Ishikawa (cell line): ENCODE data around the gene WDR72.

Experiments
- CEBPB ChIP-seq: IDR thresholded peaks from 2 replicates; pipeline ENCODE4 v1.6.1; 2012
- CREB1 ChIP-seq: IDR thresholded peaks from 2 replicates; pipeline ENCODE4 v1.6.1; 2012; ENCODE audit warnings: low read depth
- EGR1 ChIP-seq: IDR thresholded peaks from 2 replicates; pipeline ENCODE4 v1.6.1; 2012
- EP300 ChIP-seq: IDR thresholded peaks from 2 replicates; pipeline ENCODE4 v1.6.1; 2012; ENCODE audit warnings: borderline replicate concordance
- FOXM1 ChIP-seq: IDR thresholded peaks from 2 replicates; pipeline ENCODE4 v1.6.1; 2012; ENCODE audit warnings: low read depth, borderline replicate concordance
- MAX ChIP-seq: IDR thresholded peaks from 2 replicates; pipeline ENCODE4 v1.6.1; 2012
- NFIC ChIP-seq: IDR thresholded peaks from 2 replicates; pipeline ENCODE4 v1.6.1; 2012
- RAD21 ChIP-seq: IDR thresholded peaks from 2 replicates; pipeline ENCODE4 v1.6.1; 2012; ENCODE audit warnings: low read depth
- REST ChIP-seq: IDR thresholded peaks from 2 replicates; pipeline ENCODE4 v1.6.1; 2012; ENCODE audit warnings: low read depth, mild to moderate bottlenecking
- TAF1 ChIP-seq: IDR thresholded peaks from 2 replicates; pipeline ENCODE4 v1.6.1; 2012; ENCODE audit warnings: low read depth, mild to moderate bottlenecking
- TCF12 ChIP-seq: IDR thresholded peaks from 2 replicates; pipeline ENCODE4 v1.6.1; 2012; ENCODE audit warnings: low read depth
- TEAD4 ChIP-seq: IDR thresholded peaks from 2 replicates; pipeline ENCODE4 v1.6.1; 2012
- USF1 ChIP-seq: IDR thresholded peaks from 2 replicates; pipeline ENCODE4 v1.6.1; 2012
- YY1 ChIP-seq: IDR thresholded peaks from 2 replicates; pipeline ENCODE4 v1.6.1; 2012; ENCODE audit warnings: low read depth
- ZBTB7A ChIP-seq: IDR thresholded peaks from 2 replicates; pipeline ENCODE4 v1.6.1; 2012; ENCODE audit warnings: low read depth

WDR72 gene

GRCh38 chr15:53759411-53759931 lies at the start of gene WDR72:
Gene WDR72 (minus strand): TSS chr15:53759663. CDS start chr15:53733149, 26,514 bp downstream.
- TF ChIP-seq CEBPB (no peak), TEAD4 (no peak), TCF12 (no peak), USF1 (no peak), FOXM1 (no peak), YY1 (no peak), ZBTB7A (no peak)

DNA sequence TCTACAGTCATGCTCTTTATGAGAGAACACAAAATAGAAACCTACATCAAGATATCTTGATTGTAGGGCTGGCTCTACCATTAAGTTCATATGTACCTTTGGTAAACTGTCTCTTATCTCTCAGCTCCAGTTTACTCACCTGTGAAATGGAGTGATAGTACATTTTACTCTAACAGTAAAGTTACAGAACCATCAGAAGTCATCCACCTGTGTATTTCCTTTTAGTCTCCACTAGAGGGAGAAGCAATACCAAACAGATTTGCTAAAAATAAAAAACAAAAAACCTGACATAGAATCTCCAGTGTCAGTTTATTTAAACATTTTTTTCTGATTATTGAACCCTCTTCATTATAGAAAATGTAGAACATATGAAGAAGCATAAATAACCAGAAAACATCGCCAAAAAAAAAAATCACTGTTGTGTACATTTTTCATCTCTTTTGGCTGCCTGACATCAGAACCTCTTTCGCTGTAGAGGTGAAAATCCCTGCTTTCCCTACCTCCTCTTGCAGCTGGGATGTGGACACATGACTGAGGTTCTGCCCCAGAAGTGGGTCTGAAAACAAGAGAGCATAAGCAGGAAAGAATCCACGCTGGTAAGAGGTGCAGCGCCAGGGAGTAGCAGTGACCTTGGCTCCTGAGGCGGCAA lies 48.7 kb upstream of the WDR72 start:
- TF ChIP-seq ZBTB7A (no peak), TAF1 (no peak), YY1 (no peak), TCF12 (no peak), TEAD4 (no peak), REST (no peak), FOXM1 (no peak), USF1 (no peak)

GRCh38 chr15:53807501-53807900 lies 48.0 kb upstream of the WDR72 start:
- TF ChIP-seq TAF1: no peak
- TF ChIP-seq NFIC: no peak
- no peak for TF ChIP-seq USF1
- no peak for TF ChIP-seq FOXM1
- no peak for TF ChIP-seq REST
- no peak for TF ChIP-seq TCF12
- no peak for TF ChIP-seq MAX
- no peak for TF ChIP-seq CREB1
- no peak for TF ChIP-seq RAD21
- TF ChIP-seq YY1: no peak
- TF ChIP-seq ZBTB7A: no peak
- no peak for TF ChIP-seq EP300
- TF ChIP-seq TEAD4: no peak
- TF ChIP-seq EGR1: no peak
- TF ChIP-seq CEBPB: no peak

GRCh38 chr15:53802672-53803071 lies 43.2 kb upstream of the WDR72 start:
- TF ChIP-seq ZBTB7A: no peak
- TF ChIP-seq EP300: no peak
- TF ChIP-seq YY1: no peak
- no peak for TF ChIP-seq FOXM1
- no peak for TF ChIP-seq TEAD4
- no peak for TF ChIP-seq TAF1
- no peak for TF ChIP-seq USF1
- no peak for TF ChIP-seq CEBPB
- TF ChIP-seq REST: no peak
- no peak for TF ChIP-seq RAD21
- TF ChIP-seq CREB1: no peak
- TF ChIP-seq NFIC: no peak
- no peak for TF ChIP-seq MAX
- no peak for TF ChIP-seq TCF12
- no peak for TF ChIP-seq EGR1
